SK-N-SH (cell line): ENCODE results near the gene PALM2AKAP2. TPM values are rescaled to one million over a fixed set of nuclear protein-coding genes. Genes with fewer than 3 reads are reported as not detected.
A peak's percentile ranks its signal among the peaks of the same experiment; 100 is the strongest.

Source experiments
- CTCF ChIA-PET: fragments of 300-600, 350-600 bp; formaldehyde crosslinking; extraction: SDS; loops from one replicate; lab custom pipeline; 2021; lab: Yijun Ruan, JAX
- POLR2A ChIA-PET: fragments of 350-600 bp; sonication (Branson Sonifier 250); formaldehyde crosslinking; extraction: SDS; loops from one replicate; lab custom pipeline; 2020; ENCODE audit warnings: antibody characterized with exemption, inconsistent platforms; lab: Yijun Ruan, JAX
- DNase-seq: peaks from one replicate; pipeline ENCODE4 v3.0.0; 2012
- H2AFZ ChIP-seq: fragments of 200-600 bp; sonication (generic); 2 replicates; pipeline ENCODE4 v1.8.1; 2016; ENCODE audit warnings: antibody characterized with exemption, mild to moderate bottlenecking, low read depth
- H3F3A ChIP-seq: fragments of 200-600 bp; sonication (generic); replicated peaks from 2 replicates; pipeline ENCODE3; 2016; ENCODE audit warnings: antibody characterized with exemption, mild to moderate bottlenecking; ENCODE audit not compliant: insufficient read depth
- H3K27ac ChIP-seq, 2 experiments: fragments of 200-500 bp in 1 of 2; fragments of 200-600 bp in 1 of 2; sonication (Bioruptor generic) in 1 of 2; sonication (generic), shearing (Covaris generic) in 1 of 2; 2 replicates each; pipeline versions ENCODE4 v1.5.1 to v1.6.1; 2014 to 2016; ENCODE audit warnings: low read depth in 2 of 2, inconsistent platforms in 1 of 2, low read length in 1 of 2, mild to moderate bottlenecking in 1 of 2, mixed read lengths in 1 of 2
- H3K27me3 ChIP-seq: fragments of 200-600 bp; sonication (generic), shearing (Covaris generic); 2 replicates; pipeline ENCODE4 v1.6.1; 2016; ENCODE audit warnings: mixed run types; ENCODE audit not compliant: insufficient read depth
- H3K36me3 ChIP-seq, 2 experiments: fragments of 200-500 bp in 1 of 2; fragments of 200-600 bp in 1 of 2; sonication (Bioruptor generic) in 1 of 2; sonication (generic) in 1 of 2; replicated peaks in 1 of 2; 2 replicates each; pipeline versions ENCODE3 to v1.5.1; 2014 to 2016; ENCODE audit warnings: low read length in 1 of 2, mild to moderate bottlenecking in 1 of 2; ENCODE audit not compliant: insufficient read depth in 2 of 2, control insufficient read depth in 1 of 2
- H3K4me1 ChIP-seq, 2 experiments: fragments of 200-500 bp in 1 of 2; fragments of 200-600 bp in 1 of 2; sonication (Bioruptor generic) in 1 of 2; sonication (generic), shearing (Covaris generic) in 1 of 2; 2 replicates each; pipeline versions ENCODE4 v1.5.1 to v1.6.1; 2014 to 2016; ENCODE audit warnings: low read depth in 1 of 2, low read length in 1 of 2, mixed run types in 1 of 2; ENCODE audit not compliant: insufficient read depth in 2 of 2, control insufficient read depth in 1 of 2
- H3K4me2 ChIP-seq: fragments of 200-600 bp; sonication (generic), shearing (Covaris generic); 2 replicates; pipeline ENCODE4 v1.6.1; 2017; ENCODE audit warnings: mixed run types
- H3K4me3 ChIP-seq, 2 experiments: fragments of 200-500 bp in 1 of 2; fragments of 200-600 bp in 1 of 2; sonication (Bioruptor generic) in 1 of 2; sonication (generic), shearing (Covaris generic) in 1 of 2; 2 replicates each; pipeline versions ENCODE4 v1.5.1 to v1.8.1; 2014 to 2016; ENCODE audit warnings: low read depth in 2 of 2, inconsistent platforms in 1 of 2, low read length in 1 of 2, mild to moderate bottlenecking in 1 of 2, mixed read lengths in 1 of 2, moderate library complexity in 1 of 2
- H3K79me2 ChIP-seq: fragments of 200-600 bp; sonication (generic); 2 replicates; pipeline ENCODE4 v1.8.1; 2017; ENCODE audit warnings: mild to moderate bottlenecking; ENCODE audit not compliant: insufficient read depth
- H3K9ac ChIP-seq: fragments of 200-600 bp; sonication (generic); 2 replicates; pipeline ENCODE4 v1.6.1; 2017; ENCODE audit warnings: mixed run types
- H3K9me2 ChIP-seq: fragments of 200-600 bp; sonication (generic); 2 replicates; pipeline ENCODE4 v1.6.1; 2017; ENCODE audit warnings: mixed run types
- H3K9me3 ChIP-seq: fragments of 200-600 bp; sonication (generic); 2 replicates; pipeline ENCODE4 v1.6.1; 2017; ENCODE audit warnings: mixed run types, mild to moderate bottlenecking, moderate library complexity
- H4K20me1 ChIP-seq: fragments of 200-600 bp; sonication (generic); 2 replicates; pipeline ENCODE4 v1.6.1; 2017; ENCODE audit warnings: mild to moderate bottlenecking, mixed run types; ENCODE audit not compliant: insufficient read depth
- EP300 ChIP-seq, 2 experiments: IDR thresholded peaks; 2 replicates each; pipeline versions ENCODE4 v1.4.0 to v1.6.1; 2012; ENCODE audit warnings: borderline replicate concordance in 1 of 2, low read depth in 1 of 2, low read length in 1 of 2
- FOXJ3 ChIP-seq: sonication (generic); formaldehyde crosslinking; IDR thresholded peaks from 2 replicates; pipeline ENCODE4 v1.5.1; 2020; ENCODE audit warnings: mild to moderate bottlenecking, missing genetic modification reagents
- FOXM1 ChIP-seq: IDR thresholded peaks from 2 replicates; pipeline ENCODE4 v1.4.0; 2012; ENCODE audit warnings: low read depth, mild to moderate bottlenecking
- GABPA ChIP-seq: IDR thresholded peaks from 2 replicates; pipeline ENCODE4 v1.4.0; 2012; ENCODE audit warnings: low read depth, mild to moderate bottlenecking
- MAX ChIP-seq: IDR thresholded peaks from 2 replicates; pipeline ENCODE4 v1.4.0; 2012; ENCODE audit warnings: low read depth
- MEF2A ChIP-seq: IDR thresholded peaks from 2 replicates; pipeline ENCODE4 v1.4.0; 2012; ENCODE audit warnings: low read depth, borderline replicate concordance
- MXI1 ChIP-seq: IDR thresholded peaks from 2 replicates; pipeline ENCODE4 v1.6.1; 2012; ENCODE audit warnings: mild to moderate bottlenecking, low read depth, low read length, improper control_type of control experiment
- NFIC ChIP-seq: IDR thresholded peaks from 2 replicates; pipeline ENCODE4 v1.4.0; 2012; ENCODE audit warnings: borderline replicate concordance
- NRF1 ChIP-seq: IDR thresholded peaks from 2 replicates; pipeline ENCODE4 v1.6.1; 2012; ENCODE audit warnings: low read depth, mild to moderate bottlenecking, low read length
- REST ChIP-seq: IDR thresholded peaks from 2 replicates; pipeline ENCODE4 v1.6.1; 2012; ENCODE audit warnings: mild to moderate bottlenecking, low read depth, low read length, moderate library complexity
- RXRA ChIP-seq: IDR thresholded peaks from 2 replicates; pipeline ENCODE4 v1.4.0; 2012; ENCODE audit warnings: low read depth, mild to moderate bottlenecking, borderline replicate concordance
- TEAD4 ChIP-seq: IDR thresholded peaks from 2 replicates; pipeline ENCODE4 v1.4.0; 2012; ENCODE audit warnings: mild to moderate bottlenecking, borderline replicate concordance; ENCODE audit not compliant: insufficient read depth
- YY1 ChIP-seq: IDR thresholded peaks from 2 replicates; pipeline ENCODE4 v1.4.0; 2012; ENCODE audit warnings: low read depth, mild to moderate bottlenecking
- ZBTB33 ChIP-seq: IDR thresholded peaks from 2 replicates; pipeline ENCODE4 v1.4.0; 2012; ENCODE audit warnings: low read depth, borderline replicate concordance
- WGBS: methylation state at CpG from one replicate; pipeline ENCODE4 v1.1.6; 2017; ENCODE audit warnings: low lambda C conversion rate; 5-methylcytosine and 5-hydroxymethylcytosine counted together
- polyA plus RNA-seq, 3 experiments: library from polyadenylated mRNA; depleted of rRNA; stranded (reverse); fragments of >200 nt; gene quantifications; 2 replicates each; pipeline ENCODE4 v1.2.3, GENCODE V29; 2012
- TF ChIP-seq, protein P1 (sequence below): fragments of 150-350 bp; IDR thresholded peaks from 2 replicates; pipeline ENCODE4 v1.6.1; 2017; ENCODE audit warnings: antibody characterized with exemption, low read length, low read depth, borderline replicate concordance

PALM2AKAP2 gene
- polyA plus RNA-seq, 1 of the 3 experiments (the other 2 are of a cell fraction) = 4.3 TPM

DNA sequence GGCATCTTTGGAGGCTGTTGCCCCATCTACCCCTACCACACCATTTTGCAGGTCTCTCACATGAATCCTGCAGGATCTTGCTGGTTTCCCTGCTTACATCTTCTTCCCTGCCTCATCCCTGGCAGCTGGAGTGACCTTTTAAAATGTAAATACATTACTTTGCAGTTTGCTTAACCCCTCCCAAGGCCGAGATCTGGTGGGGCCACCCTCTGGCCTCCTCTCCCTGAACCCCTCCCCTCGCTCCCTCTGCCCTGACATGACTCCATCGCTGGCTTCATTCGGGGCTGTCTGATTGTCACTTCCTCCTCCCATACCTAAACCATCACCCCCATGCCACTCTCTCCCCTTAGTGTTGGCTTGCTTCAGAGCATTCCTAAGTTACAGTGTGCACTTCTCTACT lies 12.6 kb upstream of the PALM2AKAP2 start:
- Histone ChIP-seq H3K27ac (no peak overlapping the region), H2AFZ (peak overlapping the region; percentile 60; the same call in 1 of the 2 replicates), H3K9me2 (no peaks in the 10 kb centered on the region), H3F3A (no peaks in the 10 kb centered on the region), H3K9ac (no peak overlapping the region), H3K4me2 (no peak overlapping the region), H3K79me2 (no peaks in the 10 kb centered on the region), H3K27me3 (no peaks in the 10 kb centered on the region; the same call in 1 of the 2 replicates), H3K36me3 (no peaks in the 10 kb centered on the region), H3K9me3 (no peaks in the 10 kb centered on the region), H4K20me1 (no peaks in the 10 kb centered on the region), H3K4me3 (no peak overlapping the region), H3K4me1 (peaks cover 0 to 22% of the 10 kb centered on the region in 2 experiments; a peak in 3 of 4 replicates)
- TF ChIP-seq GABPA = no peak
- no peak for TF ChIP-seq ZBTB33
- no peak for TF ChIP-seq TEAD4
- no peak for TF ChIP-seq FOXM1
- no peak for TF ChIP-seq MXI1
- TF ChIP-seq REST = no peak
- TF ChIP-seq MAX = no peak
- TF ChIP-seq EP300 (IDR thresholded peaks at IDR 0.05; ENCODE audit: borderline replicate concordance in 1 of 2, low read depth in 1 of 2, low read length in 1 of 2) = no peak
- TF ChIP-seq NFIC = no peak
- no peak for TF ChIP-seq MEF2A
- no peak for TF ChIP-seq NRF1
- no peak for DNase-seq
- ChIA-PET POLR2A (no interaction called here), CTCF (no interaction called here)
- WGBS = 45% methylated on average over 4 of the region's 4 CpGs

GRCh38 chr9:109767814-109768213 lies 12.2 kb upstream of the PALM2AKAP2 start:
- Histone ChIP-seq H3K9me2 (no peaks in the 10 kb centered on the region), H3K27me3 (no peaks in the 10 kb centered on the region; the same call in 1 of the 2 replicates), H3K36me3 (no peaks in the 10 kb centered on the region), H3K27ac (no peak overlapping the region), H3F3A (no peaks in the 10 kb centered on the region), H3K4me1 (peaks cover 0 to 24% of the 10 kb centered on the region in 2 experiments; a peak in 3 of 4 replicates), H3K4me3 (no peak overlapping the region), H3K4me2 (no peak overlapping the region), H4K20me1 (no peaks in the 10 kb centered on the region), H2AFZ (peak overlapping the region; percentile 60; the same call in 1 of the 2 replicates), H3K9me3 (no peaks in the 10 kb centered on the region), H3K79me2 (no peaks in the 10 kb centered on the region), H3K9ac (no peak overlapping the region)
- TF ChIP-seq REST (no peak), FOXJ3 (CRISPR knock-in tag) (no peak), YY1 (no peak), RXRA (no peak)
- TF ChIP-seq, protein P1, sequence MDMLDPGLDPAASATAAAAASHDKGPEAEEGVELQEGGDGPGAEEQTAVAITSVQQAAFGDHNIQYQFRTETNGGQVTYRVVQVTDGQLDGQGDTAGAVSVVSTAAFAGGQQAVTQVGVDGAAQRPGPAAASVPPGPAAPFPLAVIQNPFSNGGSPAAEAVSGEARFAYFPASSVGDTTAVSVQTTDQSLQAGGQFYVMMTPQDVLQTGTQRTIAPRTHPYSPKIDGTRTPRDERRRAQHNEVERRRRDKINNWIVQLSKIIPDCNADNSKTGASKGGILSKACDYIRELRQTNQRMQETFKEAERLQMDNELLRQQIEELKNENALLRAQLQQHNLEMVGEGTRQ = no peak
- no peak for DNase-seq
- ChIA-PET CTCF (no interaction called here), POLR2A (no interaction called here)
- WGBS = 70% methylated on average over 1 of the region's 1 CpG
